ENCODE measurements around the gene ENDOV. TPM values are rescaled to one million over a fixed set of nuclear protein-coding genes. Genes with fewer than 3 reads are reported as not detected.
A peak's percentile ranks its signal among the peaks of the same experiment; 100 is the strongest.

Gene ENDOV
- total RNA-seq, 1 donor from 2014 or later = 32.4 TPM

DNA sequence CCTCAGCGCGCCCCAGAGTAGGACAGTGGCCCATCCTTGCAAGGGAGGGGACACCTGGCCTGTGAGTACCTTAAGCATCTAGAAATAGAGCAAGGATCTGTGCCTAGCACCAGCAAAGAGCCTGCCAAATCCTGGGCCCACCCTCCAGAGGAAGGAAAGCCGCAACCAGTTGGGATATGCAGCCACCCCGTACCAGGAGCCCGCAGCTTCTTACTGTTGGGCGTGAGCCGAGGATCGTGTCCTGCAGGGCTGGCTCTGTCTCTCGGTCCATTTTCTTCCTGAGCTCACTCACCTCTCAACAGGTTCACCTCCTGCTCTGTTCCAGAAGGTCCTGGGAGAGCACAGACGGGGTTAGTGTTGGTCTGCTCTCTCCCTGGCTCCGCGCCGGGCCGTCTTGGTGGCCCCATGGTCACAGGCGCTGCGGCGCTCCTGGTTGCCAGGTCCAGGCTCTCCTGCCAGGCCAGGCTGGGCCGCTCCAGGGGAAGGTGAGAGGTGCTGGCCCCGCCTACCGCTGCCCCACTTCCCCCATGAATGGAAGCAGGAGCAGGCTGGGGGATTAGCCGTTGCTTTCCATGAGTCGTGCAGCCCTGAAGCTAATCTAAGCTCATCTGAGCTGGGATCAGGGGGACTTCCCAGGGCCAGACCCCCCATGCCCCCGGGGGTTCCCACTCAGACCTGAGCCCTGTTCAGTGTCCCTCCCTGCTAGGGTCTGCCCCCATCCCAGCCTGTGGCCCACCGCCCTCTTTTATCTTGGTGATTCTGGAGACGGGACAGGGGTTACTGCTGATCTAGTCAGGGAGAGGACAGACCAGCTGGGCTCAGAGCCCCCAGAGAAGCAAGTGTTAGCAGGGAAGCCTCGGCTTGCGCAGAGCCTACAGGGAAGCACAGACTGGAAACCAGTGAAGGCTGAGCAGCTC is 12.7 kb downstream of the ENDOV start:
- DNase-seq (ENCODE audit: low spot score) (no peak), ATAC-seq (no peak)
- intact Hi-C loops (cut with DNase I) = loop anchor here (5.0 to 10.0 kb wide), 3 partner anchors 147 to 677 kb away; no protein-coding TSS in a partner anchor

GRCh38 chr17:80428363-80428762 is 13.4 kb downstream of the ENDOV start:
- ATAC-seq = no peak
- no peak for DNase-seq (ENCODE audit: low spot score)
- intact Hi-C loops (cut with DNase I) = loop anchor here (5.0 to 10.0 kb wide), 3 partner anchors 146 to 676 kb away; no protein-coding TSS in a partner anchor

DNA sequence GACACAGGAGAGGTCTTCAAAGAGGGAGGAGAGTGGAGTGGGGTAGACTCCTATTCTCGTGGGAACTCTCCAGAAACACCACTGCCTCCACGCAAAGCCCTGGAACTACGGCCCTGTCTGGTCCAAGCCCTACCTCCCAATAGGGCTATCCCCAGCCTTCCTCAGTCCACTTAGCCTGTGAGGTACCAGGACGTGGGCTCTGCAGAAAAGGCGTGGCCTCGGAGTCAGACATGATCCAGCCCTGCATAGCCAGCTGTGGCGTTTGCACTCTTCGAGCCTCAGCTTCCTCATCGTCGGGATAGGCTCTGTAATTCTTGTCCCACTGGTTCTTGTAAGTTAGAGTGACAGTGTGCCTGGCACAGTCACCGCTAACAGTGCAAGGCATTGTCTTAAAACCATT is 13.8 kb downstream of the ENDOV start:
- intact Hi-C loops (cut with DNase I) = loop anchor here (5.0 to 10.0 kb wide), 3 partner anchors 146 to 676 kb away; no protein-coding TSS in a partner anchor
- DNase-seq (ENCODE audit: low spot score) = no peak
- ATAC-seq = no peak

DNA sequence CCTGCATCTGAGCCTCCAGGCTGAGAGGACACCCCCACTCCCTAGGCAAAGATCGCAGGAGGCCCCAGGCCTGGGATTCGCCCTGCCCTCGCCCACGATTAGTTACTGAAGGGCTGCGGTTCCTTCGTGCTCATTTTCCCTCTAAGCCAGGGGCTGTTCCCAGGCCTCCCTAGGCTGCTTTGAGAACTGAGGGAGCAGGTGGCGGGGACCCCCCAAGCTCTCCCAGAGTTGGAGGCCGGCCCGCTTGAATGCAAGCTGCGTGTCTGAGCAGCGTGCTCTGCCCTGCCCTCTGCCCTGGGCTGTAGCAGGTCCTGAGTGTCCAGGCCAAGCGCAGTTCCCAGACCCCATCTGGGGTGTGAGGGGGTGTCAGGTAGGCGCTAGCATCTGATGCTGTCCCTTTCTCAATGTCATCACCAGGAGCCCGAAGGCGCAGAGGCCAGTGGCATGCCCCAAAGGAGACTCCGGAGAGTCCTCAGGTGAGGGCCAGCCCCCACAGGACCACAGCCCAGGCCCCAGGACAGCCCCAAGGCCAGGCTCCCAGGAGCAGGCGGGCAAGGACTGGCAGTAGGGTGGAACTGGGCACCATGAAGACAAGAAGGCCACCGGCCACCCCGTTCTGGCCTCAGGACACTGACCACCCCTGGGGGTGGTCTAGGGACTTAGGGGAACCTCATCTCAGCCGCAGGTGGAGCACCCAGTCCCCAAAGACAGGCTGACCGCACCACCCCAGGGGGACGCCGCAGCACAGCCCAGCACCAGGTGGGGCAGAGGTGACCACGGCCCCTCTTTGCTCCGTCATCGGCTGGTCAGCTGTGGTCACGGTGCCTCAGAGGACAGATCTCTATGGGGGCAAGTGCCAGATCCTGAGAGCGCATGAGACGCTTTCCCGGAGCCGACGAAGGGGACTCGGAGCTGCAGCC is 14.6 kb downstream of the ENDOV start:
- DNase-seq (ENCODE audit: low spot score) (no peak), ATAC-seq (no peak)
- intact Hi-C loops (cut with DNase I) = loop anchor here (5.0 to 10.0 kb wide), 3 partner anchors 145 to 675 kb away; no protein-coding TSS in a partner anchor

DNA sequence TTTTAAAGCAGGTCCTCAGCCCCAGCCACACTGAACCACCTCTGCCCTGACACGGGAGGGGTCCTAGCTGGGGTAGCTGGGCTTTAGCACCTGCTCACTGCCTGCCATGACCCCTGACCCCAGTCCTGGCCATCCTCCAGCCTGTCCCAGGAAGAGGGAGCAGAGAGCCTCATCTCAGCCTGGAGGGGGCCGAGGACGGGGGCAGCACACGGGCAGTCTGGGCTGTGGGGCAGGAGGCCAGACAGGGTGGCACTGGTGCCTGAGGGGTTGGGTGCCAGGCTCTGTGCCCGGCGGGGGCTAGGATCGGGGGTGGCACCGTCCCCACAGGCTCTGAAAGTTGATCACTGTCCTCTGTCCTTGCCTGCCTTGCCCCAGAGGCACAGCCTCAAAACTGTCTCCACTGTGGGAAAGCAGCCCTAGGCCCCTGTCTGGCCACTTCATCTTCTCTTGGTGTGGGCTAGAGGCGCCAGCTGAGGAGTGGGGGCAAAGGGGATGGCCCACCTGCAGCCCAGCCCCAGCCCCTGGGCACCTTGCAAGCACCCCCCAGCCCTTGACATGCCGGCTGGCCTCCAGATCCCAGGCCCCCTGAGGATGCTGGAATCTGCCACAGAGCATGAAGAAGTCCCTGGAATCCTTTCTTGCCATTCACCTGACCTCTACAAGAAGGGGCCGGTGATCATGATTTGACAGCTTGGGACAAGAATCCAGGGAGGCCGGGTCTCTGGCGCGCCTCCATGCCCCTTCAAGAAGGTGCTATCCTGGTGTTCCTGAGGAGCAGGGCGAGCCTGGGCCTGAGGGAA is 15.7 kb downstream of the ENDOV start:
- DNase-seq (ENCODE audit: low spot score) (no peak), ATAC-seq (no peak)
- intact Hi-C loops (cut with DNase I) = no loop called here

DNA sequence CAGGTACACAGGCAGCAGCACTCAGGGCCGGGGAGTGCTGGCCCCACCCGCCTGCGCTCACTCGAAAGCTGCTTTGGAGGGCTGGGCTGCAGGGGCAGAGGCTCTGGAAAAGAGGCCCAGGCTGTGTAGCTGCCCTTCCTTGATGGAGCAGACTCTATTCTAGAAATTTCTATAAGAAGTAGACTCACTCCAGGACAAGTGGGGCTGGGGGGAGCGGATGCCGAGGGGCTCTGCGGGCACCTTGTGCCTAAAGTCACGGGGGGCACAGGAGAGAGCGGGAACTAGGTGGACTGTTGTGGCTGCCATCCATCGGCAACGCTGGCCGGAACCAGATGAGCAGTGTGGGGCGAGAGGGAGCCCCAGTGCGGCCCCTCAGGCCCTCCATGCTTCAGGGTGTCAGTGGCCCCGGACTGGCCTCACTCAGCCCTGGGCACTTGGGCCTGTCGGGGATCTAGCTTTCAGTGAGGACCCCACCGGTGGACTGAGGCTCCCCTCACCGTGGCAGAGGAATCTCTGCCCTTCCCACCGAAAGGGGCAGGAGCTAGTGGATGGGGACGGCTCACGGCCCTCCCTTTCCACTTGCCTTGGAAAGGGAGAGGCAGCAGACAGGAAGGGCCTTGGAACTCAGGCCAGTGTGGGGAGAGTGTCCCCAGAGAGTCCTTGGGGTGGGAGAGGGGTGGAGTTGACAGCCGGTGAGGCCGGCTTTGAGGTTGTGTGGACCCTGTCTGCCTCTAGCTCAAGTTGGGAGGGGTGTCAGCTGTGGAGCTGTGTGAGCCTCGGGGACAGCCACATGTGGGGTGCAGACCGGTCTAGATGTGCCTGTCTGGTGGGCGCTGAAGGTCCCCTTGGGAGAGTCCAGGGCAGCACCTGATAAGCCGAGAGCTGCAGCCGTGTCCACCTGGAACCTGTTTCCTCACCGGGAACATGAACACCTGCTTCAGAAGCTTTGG is 16.6 kb downstream of the ENDOV start:
- DNase-seq (ENCODE audit: low spot score) (no peak), ATAC-seq (no peak)
- intact Hi-C loops (cut with DNase I) = no loop called here

DNA sequence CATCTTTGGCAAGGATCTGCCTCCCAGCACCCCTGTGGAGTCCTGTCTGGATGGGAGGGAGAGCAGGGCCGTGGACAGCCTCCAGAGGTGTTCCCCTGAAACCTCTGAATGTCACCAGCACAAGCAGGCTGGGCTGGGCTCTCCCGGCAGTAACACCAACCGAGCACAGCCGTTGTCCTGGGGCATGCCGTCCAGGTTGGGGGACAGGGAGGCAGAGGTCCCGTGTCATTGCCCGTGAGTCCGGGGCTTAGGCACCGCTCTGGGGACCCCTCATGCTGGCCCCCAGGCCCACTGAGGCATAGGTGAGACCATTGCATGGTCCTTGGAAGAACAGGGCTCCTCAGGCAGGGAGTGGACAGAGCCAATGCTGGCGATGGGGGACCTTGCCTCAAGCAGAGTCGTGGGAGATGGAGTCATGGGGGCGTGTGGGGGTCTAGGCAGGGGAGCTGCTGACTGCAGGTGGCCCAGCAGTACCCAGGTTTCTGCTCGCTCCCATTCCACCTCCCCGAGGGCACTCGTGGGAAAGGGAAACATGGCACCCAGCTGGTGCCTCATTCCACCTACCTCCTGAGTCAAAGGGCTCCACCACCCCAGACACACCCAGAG is 17.5 kb downstream of the ENDOV start:
- DNase-seq (ENCODE audit: low spot score) = no peak
- intact Hi-C loops (cut with DNase I) = no loop called here

GRCh38 chr17:80432961-80433550 is 18.1 kb downstream of the ENDOV start:
- DNase-seq (ENCODE audit: low spot score) (no peak), ATAC-seq (no peak)
- intact Hi-C loops (cut with DNase I) = no loop called here

More for the DNA sequence above, 17.5 kb downstream of the ENDOV start:
- ATAC-seq = no peak

DNA sequence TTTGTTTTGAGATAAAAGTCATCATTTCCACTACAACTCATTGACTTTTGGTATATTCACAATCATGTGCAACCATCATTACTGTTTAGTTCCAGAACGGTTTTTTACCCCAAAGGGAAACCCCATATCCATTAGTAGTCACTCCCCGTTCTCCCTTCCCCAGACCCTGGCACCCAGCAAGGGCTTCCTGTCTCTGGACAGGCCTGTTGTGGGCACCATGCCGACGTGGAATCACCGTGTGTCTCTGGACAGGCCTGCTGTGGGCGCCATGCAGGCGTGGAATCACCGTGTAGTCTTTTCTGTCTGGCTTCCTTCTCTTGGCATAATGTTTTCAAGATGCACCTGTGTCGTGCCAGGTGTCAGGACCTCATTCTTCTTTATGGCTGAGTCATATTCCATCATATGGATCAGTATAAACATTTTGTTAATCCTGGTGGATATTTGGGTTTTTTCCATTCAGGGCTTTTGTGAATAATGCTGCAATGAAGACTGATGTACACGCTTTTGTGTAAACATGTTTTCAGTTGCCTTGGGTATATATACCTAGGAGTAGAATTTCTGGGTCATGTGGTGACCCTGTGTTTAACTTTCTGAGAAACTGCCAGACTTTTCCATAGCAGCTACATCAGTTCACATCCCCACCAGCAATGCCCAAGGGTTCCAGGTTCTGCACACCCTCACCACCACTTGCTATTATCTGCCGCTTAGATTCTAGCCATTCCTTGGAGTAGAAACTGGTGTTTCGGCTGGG is 19.1 kb downstream of the ENDOV start:
- ATAC-seq = no peak
- intact Hi-C loops (cut with DNase I) = no loop called here
- no peak for DNase-seq (ENCODE audit: low spot score)

GRCh38 chr17:80437532-80437931 is 22.6 kb downstream of the ENDOV start:
- no peak for DNase-seq (ENCODE audit: low spot score)
- no peak for ATAC-seq
- intact Hi-C loops (cut with DNase I) = no loop called here

DNA sequence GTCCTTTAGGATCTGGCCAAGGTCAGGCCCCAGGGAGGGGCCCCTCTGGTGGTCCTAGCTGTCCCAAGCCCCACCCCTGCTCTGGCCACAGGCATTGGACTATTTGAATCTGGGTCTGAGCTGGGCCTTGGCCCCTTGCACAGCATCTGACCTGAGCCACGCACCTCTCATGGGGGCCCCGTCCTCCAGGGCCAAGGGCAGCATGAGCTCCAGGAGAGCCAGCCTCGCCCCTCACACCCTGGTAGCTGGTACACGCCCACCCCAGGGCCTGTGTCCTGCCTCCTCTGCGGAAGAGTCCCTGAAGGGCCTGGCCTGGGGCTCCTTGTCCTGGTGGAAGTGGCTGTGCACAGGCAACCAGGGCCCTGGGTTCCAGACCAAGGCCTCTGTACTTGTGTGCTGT is 23.8 kb downstream of the ENDOV start:
- DNase-seq (ENCODE audit: low spot score) = no peak
- ATAC-seq = no peak
- intact Hi-C loops (cut with DNase I) = no loop called here

DNA sequence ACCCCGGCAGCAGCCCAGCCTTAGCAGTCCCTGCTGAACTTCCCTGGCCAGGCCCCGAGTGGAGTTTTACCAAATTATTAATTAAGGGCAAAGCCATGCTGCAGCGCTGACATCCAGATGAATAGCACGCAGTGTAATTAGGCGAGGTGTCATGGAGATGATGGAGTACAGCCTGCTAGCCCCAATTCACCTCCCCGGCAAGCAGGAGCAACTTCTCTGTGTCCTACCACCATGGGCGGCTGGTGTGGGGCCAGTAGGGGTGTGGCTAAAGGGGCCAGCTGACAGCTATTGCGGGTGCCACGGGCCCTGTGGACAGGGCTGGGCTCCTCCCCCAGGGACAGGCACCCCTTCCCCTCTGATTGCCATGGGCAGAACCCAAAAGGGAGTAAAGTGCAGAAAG is 24.5 kb downstream of the ENDOV start:
- DNase-seq (ENCODE audit: low spot score) (no peak), ATAC-seq (no peak)
- intact Hi-C loops (cut with DNase I) = no loop called here

DNA sequence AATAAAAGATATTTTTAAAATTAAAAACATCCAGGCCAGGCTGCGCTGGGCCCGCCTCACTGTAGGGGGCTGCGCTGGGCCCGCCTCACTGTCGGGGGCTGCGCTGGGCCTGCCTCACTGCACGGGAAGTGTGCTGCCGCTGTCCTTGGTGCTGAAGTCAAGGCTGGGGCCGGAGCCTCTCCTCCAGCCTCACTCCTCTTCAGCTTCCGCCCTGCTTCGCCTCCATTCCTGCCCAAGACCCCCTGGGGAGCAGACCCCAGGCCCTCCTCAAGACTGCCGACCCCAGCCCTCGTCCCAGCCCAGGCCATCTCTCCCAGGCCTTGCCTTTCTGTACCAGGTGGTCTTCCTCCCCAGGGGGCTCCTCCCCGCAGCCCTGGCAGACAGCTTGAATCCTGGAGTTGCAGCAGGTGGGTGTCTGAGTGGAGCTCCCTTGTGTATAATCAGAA is 26.2 kb downstream of the ENDOV start:
- peak; percentile 44 for ATAC-seq
- intact Hi-C loops (cut with DNase I) = no loop called here
- peak; percentile 73 for DNase-seq (ENCODE audit: low spot score)

- intact Hi-C loops (cut with DNase I) = no loop called here
- ATAC-seq (no peak), DNase-seq (ENCODE audit: low spot score) (no peak)
These were observed 26.8 kb downstream of the ENDOV start for GRCh38 chr17:80441598-80442322.

DNA sequence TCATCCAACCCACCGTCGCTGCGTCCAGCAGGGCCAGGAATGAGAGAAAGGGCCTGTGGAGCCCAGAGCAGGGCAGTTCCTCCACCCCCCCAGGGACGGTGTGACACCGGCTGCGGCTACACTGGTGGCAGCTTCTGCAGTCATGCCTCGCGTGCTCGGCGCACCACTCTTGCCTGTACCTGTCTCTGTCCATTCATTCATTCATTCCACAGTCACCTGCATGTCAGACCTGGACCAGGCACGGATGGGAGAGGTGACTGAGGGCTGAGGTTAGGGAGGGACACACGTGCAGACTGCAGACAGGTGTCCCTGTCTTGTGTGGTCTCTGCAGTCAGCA is 27.3 kb downstream of the ENDOV start:
- no peak for ATAC-seq
- DNase-seq (ENCODE audit: low spot score) = no peak
- intact Hi-C loops (cut with DNase I) = no loop called here

DNA sequence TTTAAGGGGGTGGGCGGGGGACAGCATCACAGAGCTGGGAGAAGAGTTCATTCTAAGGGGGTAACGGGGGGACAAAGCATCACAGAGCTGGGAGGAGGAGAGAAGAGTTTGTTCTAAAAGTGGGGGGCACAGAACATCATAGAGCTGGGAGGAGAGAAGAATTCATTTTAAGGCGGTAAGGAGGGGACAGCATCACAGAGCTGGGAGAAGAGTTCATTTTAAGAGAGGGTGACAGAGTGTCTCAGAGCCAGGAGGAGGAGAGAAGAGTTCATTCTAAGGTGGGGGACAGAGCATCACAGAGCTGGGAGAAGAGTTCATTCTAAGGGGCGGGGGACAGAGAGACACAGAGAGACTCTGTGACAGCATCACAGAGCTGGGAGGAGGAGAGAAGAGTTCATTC is 27.8 kb downstream of the ENDOV start:
- intact Hi-C loops (cut with DNase I) = no loop called here
- ATAC-seq = no peak
- DNase-seq (ENCODE audit: low spot score) = no peak

Measured in sciatic nerve (tissue), 2 donors.